Measurements from ENCODE around the gene LTB4R. TPM values are rescaled to one million over a fixed set of nuclear protein-coding genes. Genes with fewer than 3 reads are reported as not detected.

The LTB4R gene
- total and polyA plus RNA-seq, 8 donors, result 5.3 to 26.1 (median 6.5) TPM

DNA sequence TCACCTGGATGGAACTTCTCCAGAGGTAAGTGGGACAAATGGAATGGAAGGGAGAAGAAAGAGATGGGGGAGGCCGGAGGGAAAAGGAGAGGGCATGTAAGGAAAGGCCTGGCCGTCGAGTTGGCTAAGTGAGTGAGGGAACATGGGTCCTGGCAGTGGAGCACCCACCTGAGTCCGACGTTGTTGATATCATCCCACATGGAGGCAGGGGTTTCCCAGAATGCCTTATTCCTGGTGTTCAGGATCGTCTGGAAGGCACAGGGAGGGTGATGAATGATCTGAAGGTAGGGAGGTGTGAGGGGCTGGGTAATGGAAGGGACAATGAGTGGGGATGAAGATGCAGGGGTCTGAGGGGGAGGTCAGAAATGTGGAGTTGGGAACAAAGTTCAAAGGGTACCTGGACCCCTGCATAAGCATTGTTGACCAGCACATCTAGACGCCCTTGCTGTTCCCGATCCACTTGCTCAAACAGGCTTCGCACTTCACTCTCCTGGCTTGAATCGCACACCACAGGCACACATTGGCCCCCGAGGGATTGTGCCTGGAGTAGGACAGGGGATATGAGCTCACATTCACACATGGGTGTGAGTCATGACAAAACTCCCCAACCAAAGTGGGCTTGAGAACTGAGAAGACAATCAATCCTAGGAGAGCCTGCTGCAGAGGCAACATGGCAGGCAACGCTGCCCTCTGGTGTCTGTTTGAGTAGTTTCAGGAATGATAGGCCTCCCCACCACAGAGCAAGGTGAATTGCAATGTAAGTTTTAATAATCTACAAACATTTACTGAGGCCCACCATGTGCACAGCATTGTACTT lies 14.8 kb upstream of the LTB4R start:
- peaks cover 0 to 44% of the 10 kb centered on the region in 2 donors for H3K36me3 ChIP-seq
- ATAC-seq, result peak; percentile 75
- TF ChIP-seq, protein P1, sequence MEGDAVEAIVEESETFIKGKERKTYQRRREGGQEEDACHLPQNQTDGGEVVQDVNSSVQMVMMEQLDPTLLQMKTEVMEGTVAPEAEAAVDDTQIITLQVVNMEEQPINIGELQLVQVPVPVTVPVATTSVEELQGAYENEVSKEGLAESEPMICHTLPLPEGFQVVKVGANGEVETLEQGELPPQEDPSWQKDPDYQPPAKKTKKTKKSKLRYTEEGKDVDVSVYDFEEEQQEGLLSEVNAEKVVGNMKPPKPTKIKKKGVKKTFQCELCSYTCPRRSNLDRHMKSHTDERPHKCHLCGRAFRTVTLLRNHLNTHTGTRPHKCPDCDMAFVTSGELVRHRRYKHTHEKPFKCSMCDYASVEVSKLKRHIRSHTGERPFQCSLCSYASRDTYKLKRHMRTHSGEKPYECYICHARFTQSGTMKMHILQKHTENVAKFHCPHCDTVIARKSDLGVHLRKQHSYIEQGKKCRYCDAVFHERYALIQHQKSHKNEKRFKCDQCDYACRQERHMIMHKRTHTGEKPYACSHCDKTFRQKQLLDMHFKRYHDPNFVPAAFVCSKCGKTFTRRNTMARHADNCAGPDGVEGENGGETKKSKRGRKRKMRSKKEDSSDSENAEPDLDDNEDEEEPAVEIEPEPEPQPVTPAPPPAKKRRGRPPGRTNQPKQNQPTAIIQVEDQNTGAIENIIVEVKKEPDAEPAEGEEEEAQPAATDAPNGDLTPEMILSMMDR (IDR thresholded peaks at IDR 0.05), result peak; percentile 61 to 82
- peak overlapping the region in 1 of 2 donors; percentile 53 for H3K27ac ChIP-seq
- no peak overlapping the region for H3K4me3 ChIP-seq
- no peaks in the 10 kb centered on the region for H3K9me3 ChIP-seq
- no peaks in the 10 kb centered on the region for H3K27me3 ChIP-seq
- DNase-seq, result peak in 3 of 4 donors; percentile 71 to 76 (median 72)
- H3K4me1 ChIP-seq, result peaks cover 14 to 44% of the 10 kb centered on the region in 2 donors
- intact Hi-C loops (cut with DNase I), result loop anchor here in 1 of 2 donors (5.0 kb wide), 1 partner anchor 54 kb away; the partner anchor contains the start of gene TINF2

DNA sequence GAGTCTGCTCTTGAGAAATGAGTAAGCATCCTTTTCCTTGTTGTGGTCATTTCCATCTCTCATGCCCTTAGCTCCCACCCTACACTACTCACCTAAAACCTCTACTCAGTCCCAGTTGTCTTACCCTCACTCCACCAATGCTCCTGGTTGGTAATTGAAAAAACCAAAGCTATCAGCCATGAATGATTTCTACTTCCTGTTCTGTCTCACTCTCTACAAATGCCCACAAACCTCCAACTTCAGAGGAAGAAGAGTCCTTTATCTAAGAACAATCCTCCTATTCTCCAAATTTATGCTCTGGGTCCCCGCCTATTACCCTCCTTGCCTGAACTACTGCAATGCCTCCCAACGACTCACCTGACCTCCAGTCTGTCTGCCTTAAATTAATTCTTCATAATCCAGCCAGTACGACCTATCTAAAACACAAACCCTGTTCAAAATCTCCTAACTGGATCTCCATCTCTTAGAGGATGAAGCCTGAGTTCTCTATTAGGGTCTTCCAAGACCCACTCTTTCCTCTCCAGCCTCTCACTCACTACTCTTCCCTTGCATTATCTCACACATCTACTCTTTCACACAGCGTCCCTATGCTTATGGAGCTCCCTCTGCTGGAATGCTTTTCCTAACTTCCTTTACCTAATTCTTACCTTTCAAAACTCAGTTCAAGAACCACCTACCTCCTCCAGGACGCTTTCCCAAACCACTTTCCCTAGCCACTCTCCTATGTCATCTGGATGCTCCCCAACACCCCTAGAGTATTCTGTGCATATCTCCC lies 13.9 kb upstream of the LTB4R start:
- intact Hi-C loops (cut with DNase I), result loop anchor here in 1 of 2 donors (5.0 kb wide), 1 partner anchor 55 kb away; the partner anchor contains the start of gene TINF2
- DNase-seq (no peak), ATAC-seq (peak; percentile 56)
- Histone ChIP-seq H3K9me3 (no peaks in the 10 kb centered on the region), H3K27ac (peak overlapping the region in 1 of 2 donors; percentile 53), H3K4me3 (no peak overlapping the region), H3K4me1 (peaks cover 14 to 47% of the 10 kb centered on the region in 2 donors), H3K27me3 (no peaks in the 10 kb centered on the region), H3K36me3 (peaks cover 0 to 44% of the 10 kb centered on the region in 2 donors)
- TF ChIP-seq, protein P1 (IDR thresholded peaks at IDR 0.05), result peak in 1 of 2 donors; percentile 16

DNA sequence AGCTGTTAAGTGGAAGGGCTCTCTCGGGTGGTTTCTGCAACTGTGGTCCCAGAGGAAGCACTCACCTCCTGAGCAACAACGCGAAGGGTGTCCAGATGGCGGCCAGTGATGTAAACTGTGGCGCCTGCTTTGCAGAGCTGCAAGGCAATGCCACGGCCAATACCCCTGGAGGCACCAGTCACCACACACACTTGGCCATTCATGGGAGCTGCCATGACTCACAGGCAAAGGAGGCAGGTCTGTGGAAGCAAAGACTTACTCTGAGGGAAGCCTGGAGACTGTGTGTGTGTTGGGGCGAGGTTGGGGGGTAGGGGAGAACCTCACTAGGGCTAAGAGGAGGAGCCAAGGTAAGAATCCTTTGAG lies 12.4 kb upstream of the LTB4R start:
- H3K4me1 ChIP-seq, result peaks cover 14 to 47% of the 10 kb centered on the region in 2 donors
- no peaks in the 10 kb centered on the region for H3K9me3 ChIP-seq
- peaks cover 3 to 49% of the 10 kb centered on the region in 2 donors for H3K36me3 ChIP-seq
- TF ChIP-seq, protein P1 (IDR thresholded peaks at IDR 0.05), result no peak
- peak; percentile 40 for ATAC-seq
- peak overlapping the region; percentile 82 to 91 for H3K4me3 ChIP-seq
- intact Hi-C loops (cut with DNase I), result loop anchor here in 1 of 2 donors (5.0 kb wide), 1 partner anchor 57 kb away; the partner anchor contains the start of gene TINF2
- peak overlapping the region; percentile 73 to 82 for H3K27ac ChIP-seq
- peak in 1 of 4 donors; percentile 63 for DNase-seq
- no peaks in the 10 kb centered on the region for H3K27me3 ChIP-seq

DNA sequence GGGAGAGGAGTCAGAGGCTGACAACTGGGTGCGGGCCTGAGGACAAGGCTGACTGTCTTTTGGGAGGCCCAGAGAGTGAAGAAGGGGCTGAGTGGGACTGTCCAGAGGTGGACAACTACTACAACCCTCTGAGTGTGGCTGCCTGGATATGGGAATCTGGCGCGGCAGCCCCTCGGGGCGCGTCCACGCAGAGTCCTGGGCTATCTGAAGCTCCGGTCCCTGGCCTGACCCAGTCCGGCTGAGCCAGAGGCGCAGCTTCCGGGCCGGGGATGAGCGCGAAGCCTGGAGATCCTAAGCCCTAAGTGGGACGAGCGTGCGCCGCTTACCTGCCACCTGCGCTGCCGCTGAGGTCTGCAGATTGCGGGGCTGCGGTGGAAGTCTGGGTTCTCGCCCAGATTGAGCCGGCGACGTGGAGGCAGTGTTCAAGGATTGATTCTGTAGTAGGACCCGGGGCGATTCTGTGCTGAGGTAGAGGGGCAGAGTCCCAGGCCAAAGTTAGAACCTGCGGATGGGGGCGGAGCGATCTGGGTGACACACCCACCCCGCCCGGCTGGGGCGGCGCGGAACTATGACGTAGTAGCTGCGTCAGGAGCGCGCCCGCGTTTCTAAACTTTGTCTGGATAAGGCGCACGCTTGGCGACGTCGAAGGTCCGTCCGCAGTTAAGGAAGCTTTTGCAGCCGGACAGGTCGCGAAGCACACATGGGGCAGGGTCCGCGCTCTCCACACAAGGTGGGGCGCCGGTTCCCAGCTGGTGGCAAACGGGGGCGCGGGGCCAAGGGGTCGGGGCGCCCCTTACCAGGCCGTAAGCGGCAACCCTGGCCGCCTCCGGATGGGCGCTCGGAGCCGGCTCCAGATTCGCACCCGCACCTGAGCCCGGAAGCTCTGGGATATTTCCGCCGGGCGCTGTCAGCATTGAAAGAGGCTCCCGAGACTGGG lies 11.8 kb upstream of the LTB4R start, which contains the start of the genes DHRS1 and NOP9:
Gene DHRS1 (minus strand): TSS at position 526 of the 937 bp plus-strand sequence. CDS start 674 bp downstream, outside the sequence.
Gene NOP9 (plus strand): TSS at position 596 of the 937 bp plus-strand sequence. CDS start 105 bp downstream, at position 701.
- peak; percentile 92 for ATAC-seq
- Histone ChIP-seq H3K4me3 (peak within 1 kb of the TSS; percentile 82 to 91), H3K27ac (peak within 1 kb of the TSS; percentile 73 to 82), H3K36me3 (peaks cover 3 to 53% of the 10 kb centered on the region in 2 donors), H3K9me3 (no peaks in the 10 kb centered on the region), H3K4me1 (peaks cover 14 to 47% of the 10 kb centered on the region in 2 donors), H3K27me3 (no peaks in the 10 kb centered on the region)
- intact Hi-C loops (cut with DNase I), result loop anchor here in 1 of 2 donors (5.0 kb wide), 1 partner anchor 57 kb away; the partner anchor contains the start of gene TINF2
- TF ChIP-seq, protein P1 (IDR thresholded peaks at IDR 0.05), result peak in 1 of 2 donors; percentile 12
- peak; percentile 89 to 96 (median 94) for DNase-seq

All from left lung (tissue), 10 donors.